Transverse colon (tissue), 4 donors: ENCODE data around the gene PABPN1. TPM values are rescaled to one million over a fixed set of nuclear protein-coding genes. Genes with fewer than 3 reads are reported as not detected.

Experiments
- DNase-seq: peaks from one replicate; pipeline ENCODE4 v3.0.0-alpha.2; 2019
- H3K27ac ChIP-seq, 4 donors: fragments of 200-600 bp; sonication (generic); 2 replicates each; pipeline ENCODE4 v1.5.1; 2016 to 2018; ENCODE audit warnings: inconsistent platforms in 4 of 4
- H3K27me3 ChIP-seq: fragments of 200-600 bp; sonication (generic); 2 replicates; pipeline ENCODE4 v1.5.1; 2017; ENCODE audit warnings: inconsistent platforms
- H3K36me3 ChIP-seq, 4 donors: fragments of 200-600 bp; sonication (generic); 2 replicates each; pipeline ENCODE4 v1.5.1; 2017 to 2019; ENCODE audit warnings: inconsistent platforms in 4 of 4
- H3K4me1 ChIP-seq, 4 donors: fragments of 200-600 bp; sonication (generic); 2 replicates each; pipeline ENCODE4 v1.5.1; 2017 to 2020; ENCODE audit warnings: inconsistent platforms in 4 of 4
- H3K4me3 ChIP-seq, 4 donors: fragments of 200-600 bp; sonication (generic); 1 replicate in 1 of 4; 2 replicates in 3 of 4; pipeline versions ENCODE4 v1.5.1 to v1.6.1; 2017 to 2019; ENCODE audit warnings: inconsistent platforms in 4 of 4
- H3K9me3 ChIP-seq, 2 donors: fragments of 200-600 bp; sonication (generic); 2 replicates each; pipeline ENCODE4 v1.5.1; 2017 to 2019; ENCODE audit warnings: inconsistent platforms in 2 of 2
- CTCF ChIP-seq, 5 experiments: fragments of 200-600 bp in 3 of 5; fragments of 450-650 bp in 2 of 5; sonication (generic) in 3 of 5; IDR thresholded peaks; 1 replicate in 2 of 5; 2 replicates in 3 of 5; pipeline ENCODE4 v1.5.1; 2016 to 2017; ENCODE audit warnings: antibody characterized with exemption in 5 of 5, inconsistent platforms in 3 of 5, mild to moderate bottlenecking in 2 of 5, moderate library complexity in 1 of 5
- EP300 ChIP-seq: sonication (generic); formaldehyde crosslinking; IDR thresholded peaks from one replicate; pipeline ENCODE4 v1.6.1; 2017; ENCODE audit warnings: antibody characterized with exemption, low read depth
- POLR2A ChIP-seq: fragments of 450-650 bp; IDR thresholded peaks from one replicate; pipeline ENCODE4 v1.6.1; 2016; ENCODE audit warnings: antibody characterized with exemption, mild to moderate bottlenecking, moderate library complexity
- POLR2AphosphoS5 ChIP-seq, 3 donors: sonication (generic); formaldehyde crosslinking; IDR thresholded peaks; one replicate each; pipeline ENCODE4 v1.6.1; 2016; ENCODE audit warnings: antibody characterized with exemption in 3 of 3
- WGBS, 2 donors: methylation state at CpG; one replicate each; pipeline ENCODE4 v1.1.5; 2018; ENCODE audit warnings: low coverage in 1 of 2; 5-methylcytosine and 5-hydroxymethylcytosine counted together
- in situ Hi-C, 4 donors: fragments of 200-750 bp; cut with MboI; loops; one replicate each; pipeline versions ENCODE4 v1.15.0 to v1.15.1; 2017; ENCODE audit warnings: low sequenced_read_pairs in 3 of 4, low pct_ligation_motif_present in 1 of 4, low pct_unique_long_range_greater_than_20kb in 1 of 4
- intact Hi-C: fragments of 100-400 bp; cut with DNase I; formaldehyde crosslinking; loops from one replicate; pipeline ENCODE4 v1.15.1; 2023; ENCODE audit warnings: low total_unique reads
- total RNA-seq, 4 donors: library from RNA; depleted of rRNA; stranded (reverse); fragments of >200 nt; gene quantifications; one replicate each; pipeline ENCODE4 v1.1.0, GENCODE V29; 2016

PABPN1 gene
- total RNA-seq, 4 donors from 2014 or later, result 50.0 to 149 (median 63.7) TPM

GRCh38 chr14:23339506-23340268, 18.4 kb downstream of the PABPN1 start:
- in situ Hi-C loops (loop anchor here in 2 of 4 donors (25.0 kb wide), 1 partner anchor 223 kb away; the partner anchor contains the start of genes AP1G2 (in 2 of the 2), THTPA (in 2 of the 2) and ZFHX2 (in 2 of the 2)), intact Hi-C loops (no loop called here)
- Histone ChIP-seq H3K9me3 (peaks cover 0 to 4% of the 10 kb centered on the region in 2 donors), H3K27me3 (peaks cover 9% of the 10 kb centered on the region), H3K4me3 (no peak overlapping the region), H3K36me3 (no peaks in the 10 kb centered on the region), H3K4me1 (no peaks in the 10 kb centered on the region), H3K27ac (no peak overlapping the region)
- no peak for TF ChIP-seq POLR2AphosphoS5 (IDR thresholded peaks at IDR 0.05)
- no peak for TF ChIP-seq CTCF (IDR thresholded peaks at IDR 0.05)
- no peak for TF ChIP-seq POLR2A
- TF ChIP-seq EP300, result no peak
- 40 to 76% methylated on average over 1 of the region's 1 CpG for WGBS, 2 donors
- no peak for DNase-seq

GRCh38 chr14:23344481-23344880, 23.2 kb downstream of the PABPN1 start:
- WGBS, 2 donors, result 48 to 63% methylated on average over 3 of the region's 3 CpGs
- DNase-seq, result no peak
- H3K27ac ChIP-seq, result no peak overlapping the region
- TF ChIP-seq CTCF (IDR thresholded peaks at IDR 0.05) (no peak), EP300 (no peak), POLR2A (no peak), POLR2AphosphoS5 (IDR thresholded peaks at IDR 0.05) (no peak)
- in situ Hi-C loops, result loop anchor here in 2 of 4 donors (25.0 kb wide), 1 partner anchor 218 kb away; the partner anchor contains the start of genes AP1G2 (in 2 of the 2), THTPA (in 2 of the 2) and ZFHX2 (in 2 of the 2)
- H3K36me3 ChIP-seq, result no peaks in the 10 kb centered on the region
- no peaks in the 10 kb centered on the region for H3K4me1 ChIP-seq
- intact Hi-C loops, result no loop called here
- H3K9me3 ChIP-seq, result peaks cover 0 to 4% of the 10 kb centered on the region in 2 donors
- H3K27me3 ChIP-seq, result peaks cover 5% of the 10 kb centered on the region
- H3K4me3 ChIP-seq, result no peak overlapping the region

GRCh38 chr14:23345987-23346692, 24.9 kb downstream of the PABPN1 start:
- in situ Hi-C loops, result loop anchor here in 2 of 4 donors (25.0 kb wide), 1 partner anchor 216 kb away; the partner anchor contains the start of genes AP1G2 (in 2 of the 2), THTPA (in 2 of the 2) and ZFHX2 (in 2 of the 2)

More at GRCh38 chr14:23345987-23346692, 24.9 kb downstream of the PABPN1 start:
- no peak overlapping the region for H3K4me3 ChIP-seq
- intact Hi-C loops, result no loop called here
- WGBS, 2 donors, result 60 to 81% methylated on average over 3 to 13 of the region's 13 CpGs
- peaks cover 9% of the 10 kb centered on the region for H3K27me3 ChIP-seq
- H3K36me3 ChIP-seq, result no peaks in the 10 kb centered on the region
- no peak for DNase-seq
- no peaks in the 10 kb centered on the region for H3K4me1 ChIP-seq
- no peaks in the 10 kb centered on the region for H3K9me3 ChIP-seq
- H3K27ac ChIP-seq, result no peak overlapping the region
- TF ChIP-seq CTCF (IDR thresholded peaks at IDR 0.05) (no peak), POLR2AphosphoS5 (IDR thresholded peaks at IDR 0.05) (no peak), POLR2A (no peak), EP300 (no peak)
